Hematopoietic multipotent progenitor cell (in vitro differentiated cells): Measurements from ENCODE around the gene PDE10A. TPM values are rescaled to one million over a fixed set of nuclear protein-coding genes. Genes with fewer than 3 reads are reported as not detected.

Source experiments
- DNase-seq, 3 donors: peaks; one replicate each; pipeline ENCODE4 v3.0.0-alpha.2; 2011 to 2015; ENCODE audit warnings: low read depth in 2 of 3, low spot score in 2 of 3
- small RNA-seq: library from RNA; depleted of rRNA; stranded (forward); fragments of <200 nt; gene quantifications from one replicate; pipeline ENCODE3, GENCODE V24; 2012
- total RNA-seq: library from RNA; depleted of rRNA; stranded (reverse); fragments of >200 nt; gene quantifications from one replicate; pipeline ENCODE4 v1.2.3, GENCODE V29; 2012

Gene PDE10A
- total RNA-seq, 1 donor: under 0.01 TPM

- DNase-seq: no peak
Observed at GRCh38 chr6:165301372-165302246, 361.4 kb downstream of the PDE10A start.

GRCh38 chr6:165300422-165300936, 362.6 kb downstream of the PDE10A start:
- no peak for DNase-seq

GRCh38 chr6:165298875-165299274, 364.2 kb downstream of the PDE10A start:
- DNase-seq: no peak

- no peak for DNase-seq
Observed at GRCh38 chr6:165298402-165298801, 364.6 kb downstream of the PDE10A start.

GRCh38 chr6:165292657-165293056, 370.4 kb downstream of the PDE10A start:
- no peak for DNase-seq

Small RNA genes lying within 50 kb of the gene (small RNA-seq; reads per million reads assigned to genes)
- not detected for gene RNA5SP226
